HepG2 (cell line): Measurements from ENCODE around the gene GPR173. TPM values are rescaled to one million over a fixed set of nuclear protein-coding genes. Genes with fewer than 3 reads are reported as not detected.

ENCODE experiments used
- GABPB1 ChIP-seq: IDR thresholded peaks from 2 replicates; pipeline ENCODE4 v1.6.1; 2016; ENCODE audit warnings: mild to moderate bottlenecking, missing genetic modification reagents, moderate library complexity, missing compliant biosample characterization
- HINFP ChIP-seq: sonication (generic); formaldehyde crosslinking; IDR thresholded peaks from 2 replicates; pipeline ENCODE4 v1.4.0; 2020; ENCODE audit warnings: low read depth, mild to moderate bottlenecking, missing genetic modification reagents
- KLF12 ChIP-seq: sonication (generic); formaldehyde crosslinking; IDR thresholded peaks from 2 replicates; pipeline ENCODE4 v1.4.0; 2020; ENCODE audit warnings: missing genetic modification reagents, borderline replicate concordance
- KLF9 ChIP-seq: IDR thresholded peaks from 2 replicates; pipeline ENCODE4 v1.6.1; 2016; ENCODE audit warnings: low read depth
- PRDM10 ChIP-seq: sonication (generic); formaldehyde crosslinking; IDR thresholded peaks from 2 replicates; pipeline ENCODE4 v1.4.0; 2020; ENCODE audit warnings: low read depth, missing genetic modification reagents
- ZNF160 ChIP-seq: sonication (generic); formaldehyde crosslinking; IDR thresholded peaks from 2 replicates; pipeline ENCODE4 v1.8.0; 2022; ENCODE audit warnings: mild to moderate bottlenecking, inconsistent platforms, missing genetic modification reagents
- polyA plus RNA-seq, 8 experiments: library from polyadenylated mRNA; depleted of rRNA in 3 of 8; stranded (reverse) in 7 of 8; unstranded in 1 of 8; fragments of >200 nt; fragmentation: Illumina TruSeq in 4 of 8; extraction: Trizol in 4 of 8; gene quantifications; 2 replicates each; pipeline versions ENCODE4 v1.2.1 to v1.2.3, GENCODE V29; 2011 to 2016; ENCODE audit warnings: low read depth in 4 of 8, missing spikeins in 1 of 8, mixed read lengths in 1 of 8; ENCODE audit not compliant: insufficient read depth in 1 of 8
- total RNA-seq, 5 experiments: library from RNA; depleted of rRNA; stranded (reverse); fragments of >200 nt; fragmentation: Illumina TruSeq; extraction: Trizol; gene quantifications; 2 replicates each; pipeline ENCODE4 v1.2.3, GENCODE V29; 2016; ENCODE audit warnings: low read depth in 1 of 5

GPR173 gene
- total and polyA plus RNA-seq, 2 of the 13 experiments (the other 11 are each of a cell fraction or from before 2014, with no cell fraction given), result 0.04 TPM; not detected in 1

GRCh38 chrX:53048169-53049126 lies at the start of gene GPR173 (continued):
- TF ChIP-seq PRDM10 (CRISPR knock-in tag), result peak; percentile 85
- TF ChIP-seq GABPB1 (CRISPR knock-in tag), result peak; percentile 32; the same call in 1 of the 2 replicates
- TF ChIP-seq KLF9 (CRISPR knock-in tag), result no peak
- TF ChIP-seq ZNF160, result no peak
- TF ChIP-seq KLF12 (CRISPR knock-in tag), result no peak
- TF ChIP-seq HINFP (CRISPR knock-in tag), result no peak
